Epidermal melanocyte (primary cell): ENCODE results near the gene PCTP.

ENCODE experiments used
- DNase-seq: peaks from one replicate; pipeline ENCODE4 v3.0.0; 2011; ENCODE audit warnings: low spot score; ENCODE audit not compliant: insufficient read length

PCTP gene

DNA sequence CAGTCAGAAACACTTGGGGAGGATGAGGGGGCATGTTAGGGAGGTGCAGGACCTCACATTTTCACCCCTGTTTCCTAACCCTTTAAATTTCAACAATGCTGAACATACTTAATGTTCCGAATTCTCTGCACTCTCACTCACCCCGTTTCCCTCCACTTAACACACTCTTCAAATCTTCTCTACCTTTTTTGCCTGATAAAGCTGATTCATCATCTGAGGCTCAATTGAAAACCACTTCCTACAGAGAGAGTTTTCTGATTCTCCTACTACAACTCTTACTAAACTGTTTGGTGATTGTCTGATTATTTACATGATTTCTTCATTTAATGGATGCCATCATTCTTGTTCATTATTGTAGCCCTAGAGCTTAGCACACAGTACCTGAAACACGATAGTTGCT lies 42.4 kb downstream of the PCTP start:
- DNase-seq, result no peak

DNA sequence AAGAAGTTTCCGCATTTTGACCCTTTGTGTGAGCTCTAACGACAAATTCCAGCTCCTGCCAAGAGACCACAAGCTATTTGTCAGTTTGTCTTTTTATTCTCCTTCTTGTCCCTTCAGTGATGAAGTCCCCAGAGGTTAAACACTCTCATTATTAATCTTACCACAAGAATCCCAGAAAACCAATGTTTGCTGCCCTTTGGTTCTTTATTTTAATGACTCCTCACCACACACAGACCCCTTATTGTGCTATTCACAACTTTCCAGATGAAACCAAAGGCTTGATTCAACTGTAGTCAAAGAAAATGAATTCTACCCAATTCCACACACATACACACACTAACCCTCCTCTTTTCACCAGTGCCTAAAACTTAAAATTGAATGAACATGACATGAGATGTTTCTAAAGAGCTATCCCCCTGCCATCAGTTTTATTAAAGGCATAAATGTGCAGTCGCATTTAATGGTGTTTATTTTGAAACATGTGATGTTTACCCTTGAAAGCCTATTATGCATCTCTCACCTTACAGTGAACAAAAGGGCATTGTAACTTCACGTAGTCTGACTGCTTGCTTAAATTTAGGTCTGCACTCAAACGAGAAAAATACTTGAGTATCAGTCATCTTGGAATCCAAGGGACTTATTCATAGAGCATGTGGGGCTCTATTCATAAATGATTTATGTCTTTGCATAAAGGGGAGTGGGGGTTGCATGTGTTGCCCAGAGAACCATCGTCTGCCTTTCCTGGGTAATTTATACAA lies 44.1 kb downstream of the PCTP start:
- DNase-seq, result no peak

GRCh38 chr17:55806745-55807495 lies 56.1 kb downstream of the PCTP start:
- DNase-seq, result no peak

DNA sequence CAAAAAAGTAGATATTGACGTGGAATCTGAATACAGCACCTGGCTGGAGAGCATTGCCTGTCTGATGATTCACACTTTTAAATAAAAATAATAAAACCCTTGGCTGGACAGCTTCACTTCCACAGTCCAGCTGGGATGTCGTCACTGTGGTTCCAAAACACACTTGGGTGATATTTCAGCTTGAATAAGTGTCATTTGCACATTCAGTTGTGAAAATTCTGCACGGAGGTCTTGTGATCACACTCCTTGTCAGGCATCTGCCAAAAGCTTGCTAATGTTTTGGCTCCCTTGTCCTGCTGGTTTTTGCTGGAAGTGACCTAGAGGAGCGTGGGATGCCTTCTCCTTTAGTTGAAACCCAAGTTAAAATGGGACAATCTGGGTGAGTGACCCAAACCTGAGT lies 60.7 kb downstream of the PCTP start:
- no peak for DNase-seq

DNA sequence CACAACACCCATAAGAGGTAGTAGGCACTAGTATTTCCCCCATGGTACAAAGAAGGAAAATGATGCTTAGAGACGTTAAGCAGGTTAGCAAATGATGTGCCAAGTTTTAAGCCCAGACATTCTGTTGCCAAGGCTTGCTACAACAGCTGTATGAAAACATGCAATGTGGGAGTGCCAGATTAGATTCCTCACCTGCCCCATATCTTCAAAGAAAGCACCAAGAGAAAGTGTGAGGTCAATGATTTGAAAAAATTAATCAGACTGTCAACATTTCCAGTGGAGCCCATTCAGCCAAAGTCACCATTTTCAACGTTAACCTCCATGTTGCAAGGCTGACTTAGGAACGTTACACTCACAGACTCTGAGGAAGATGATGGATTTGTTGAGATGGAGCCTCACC lies 61.5 kb downstream of the PCTP start:
- no peak for DNase-seq

GRCh38 chr17:55813944-55814343 lies 63.1 kb downstream of the PCTP start:
- no peak for DNase-seq

- DNase-seq, result no peak
These were observed 63.5 kb downstream of the PCTP start for GRCh38 chr17:55814377-55814776.

DNA sequence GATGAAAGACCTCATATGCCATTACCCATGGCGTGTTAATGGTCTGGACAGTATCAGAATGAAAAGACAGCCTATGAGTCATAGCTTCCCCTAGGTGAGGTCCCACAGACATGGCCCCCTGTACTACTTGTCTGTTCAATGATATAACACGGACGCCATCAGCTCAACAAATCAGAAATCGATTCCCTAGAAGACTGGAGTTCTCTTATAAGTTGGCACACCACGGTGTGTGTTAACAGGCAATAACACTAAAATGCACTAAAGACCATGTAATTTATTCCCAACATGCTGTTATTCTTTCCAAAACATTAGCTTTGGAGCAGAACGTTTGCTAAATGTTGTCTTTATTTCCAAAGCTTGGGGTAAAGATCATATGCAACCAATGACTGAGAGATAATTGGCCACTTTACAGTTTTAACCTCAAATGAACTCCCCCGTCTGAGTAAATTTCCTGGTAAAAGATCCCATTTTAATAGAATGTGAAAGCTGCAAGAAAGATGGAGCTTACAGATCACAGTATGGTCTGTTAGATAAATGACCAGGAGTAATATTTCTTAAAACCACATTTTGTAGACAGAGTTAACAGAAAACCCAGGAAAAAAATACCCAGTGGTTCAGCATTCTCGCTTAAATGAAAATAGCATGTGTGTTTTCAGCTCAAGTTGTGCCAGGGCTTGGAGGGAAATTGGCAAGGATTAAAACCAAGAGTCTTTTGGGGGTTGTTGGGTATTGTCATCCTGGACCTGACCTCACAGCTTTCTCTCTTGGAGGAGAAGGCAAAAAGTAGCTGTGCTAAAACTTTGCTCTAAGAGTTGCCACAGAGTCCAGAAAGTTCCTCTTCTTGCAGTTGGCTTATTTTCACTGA lies 65.9 kb downstream of the PCTP start:
- DNase-seq, result no peak

DNA sequence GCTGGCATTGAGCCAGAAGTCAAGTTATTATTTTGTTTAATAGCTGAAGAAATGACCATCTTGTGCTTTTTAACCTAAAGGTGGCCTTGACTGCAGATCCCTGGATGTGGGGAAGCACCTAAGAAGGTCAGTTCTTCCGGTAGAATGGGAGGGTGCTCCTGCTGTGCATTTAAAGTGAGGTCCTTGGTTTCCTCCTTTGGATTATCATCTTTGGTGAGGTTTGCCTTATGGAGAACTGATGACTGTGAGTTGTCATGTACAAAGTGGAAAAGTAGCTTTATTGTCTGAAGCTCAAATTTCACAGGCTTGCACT lies 66.5 kb downstream of the PCTP start:
- no peak for DNase-seq

DNA sequence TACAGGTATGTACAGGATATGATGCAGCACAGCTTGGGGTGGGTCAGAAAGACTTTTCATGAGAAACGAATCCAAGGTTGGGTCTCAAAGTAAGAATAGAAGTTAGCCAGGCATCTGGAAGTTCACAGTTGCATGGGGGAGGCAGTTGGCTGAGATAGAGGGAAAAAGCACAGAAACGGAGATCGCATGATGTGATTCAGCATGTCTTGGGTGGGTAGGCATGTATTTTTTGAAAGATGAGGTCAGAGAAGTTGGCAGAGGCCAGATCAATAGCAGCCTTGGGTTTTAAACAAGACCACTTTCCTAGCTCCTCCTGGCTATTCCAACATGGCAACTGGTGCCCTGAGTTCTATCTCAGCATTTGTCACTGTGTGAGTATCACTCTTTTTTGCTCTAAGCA lies 67.2 kb downstream of the PCTP start:
- DNase-seq, result no peak

DNA sequence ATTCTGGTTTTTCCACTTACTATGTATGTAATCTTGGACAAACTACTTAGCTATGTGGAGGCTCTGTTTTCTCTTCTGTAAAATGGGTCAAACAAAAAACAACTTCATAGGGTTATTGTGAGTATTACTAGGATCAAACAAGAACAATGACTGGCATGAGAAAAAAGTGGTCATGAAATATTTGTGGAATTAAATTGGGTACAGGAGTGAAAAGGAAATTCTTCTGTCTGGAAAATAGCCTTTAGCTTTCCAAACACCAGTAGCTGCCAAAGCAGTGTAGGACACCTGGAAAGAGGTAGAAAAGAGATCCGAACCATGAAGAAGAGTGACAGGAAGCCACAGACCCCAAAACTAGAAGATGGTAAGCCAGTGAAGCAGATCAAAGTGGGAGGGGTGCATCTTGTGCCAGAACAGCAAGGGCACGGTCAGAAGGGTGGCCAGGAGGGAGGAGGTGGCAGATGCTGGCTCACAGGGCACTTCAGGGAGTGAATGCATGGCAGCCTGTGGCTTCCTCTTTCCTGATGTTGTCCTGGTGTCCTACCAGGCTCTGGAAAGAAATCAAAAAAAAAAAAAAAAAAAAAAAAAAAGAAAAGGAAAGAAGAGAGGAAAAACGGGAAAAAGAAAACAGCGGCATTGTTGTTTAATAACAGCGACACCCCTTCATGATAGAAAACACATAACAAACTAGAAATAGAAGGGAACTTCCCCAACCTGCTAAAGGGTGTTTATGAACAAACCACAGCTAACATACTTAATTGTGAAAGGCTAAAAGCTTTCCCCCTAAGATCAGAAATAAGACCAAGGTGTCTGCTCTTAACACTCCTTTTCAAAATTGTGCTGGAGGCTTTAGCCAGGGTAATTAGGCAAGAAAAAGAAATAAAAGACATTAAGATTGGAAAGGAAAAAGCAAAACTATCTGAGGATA lies 67.9 kb downstream of the PCTP start:
- DNase-seq, result no peak

DNA sequence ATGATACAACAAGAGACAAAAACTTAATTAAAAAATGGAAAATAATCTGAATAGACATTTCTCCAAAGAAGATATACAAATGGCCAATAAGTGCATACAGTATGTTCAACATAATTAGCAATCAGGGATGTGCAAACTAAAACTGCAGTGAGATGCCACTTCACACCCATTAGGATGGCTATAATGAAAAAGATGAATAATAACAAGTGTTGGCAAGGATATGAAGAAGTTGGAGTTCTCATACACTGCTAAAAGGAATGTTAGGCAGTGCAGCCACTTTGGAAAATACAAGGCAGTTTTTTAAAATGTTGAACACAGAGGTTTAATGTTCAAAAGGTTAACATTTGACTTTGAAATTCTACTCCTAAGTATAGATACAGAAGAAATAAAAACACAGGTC lies 69.8 kb downstream of the PCTP start:
- DNase-seq, result no peak

DNA sequence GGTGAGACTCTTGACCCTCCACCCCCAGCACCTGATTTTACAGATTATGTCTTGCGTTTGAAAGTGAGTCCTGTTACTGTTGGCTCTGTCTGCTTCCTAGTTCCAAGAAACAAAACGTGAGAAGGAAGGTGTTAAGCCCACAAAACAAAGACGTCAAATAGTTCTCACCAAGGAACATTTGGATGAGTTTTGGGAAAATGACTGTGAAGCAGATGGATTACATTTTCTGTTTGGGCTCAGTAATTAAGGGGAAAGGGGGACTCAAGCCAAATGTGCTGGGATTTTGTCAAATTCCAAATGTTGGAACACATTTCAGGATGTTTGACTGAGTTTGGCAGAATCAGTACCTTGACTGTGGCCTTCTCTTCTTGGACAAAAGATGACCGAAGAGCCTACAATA lies 71.2 kb downstream of the PCTP start:
- no peak for DNase-seq

- no peak for DNase-seq
These were observed 74.4 kb downstream of the PCTP start for GRCh38 chr17:55825213-55825612.
